ENCODE data around the gene MAOB.

- TF ChIP-seq CTCF (tag by site-specific recombination; IDR thresholded peaks at IDR 0.05) (no peak), PBX3 (CRISPR knock-in tag; IDR thresholded peaks at IDR 0.05) (no peak)
Measured at GRCh38 chrX:43850629-43851028, 31.6 kb downstream of the MAOB start.
